C1 segment of cervical spinal cord (tissue), 14 donors: ENCODE measurements around the gene MAP3K4.

Source experiments
- DNase-seq, 14 donors: peaks; one replicate each; lab custom pipeline; 2025; lab: John Stamatoyannopoulos, UW

MAP3K4 gene

GRCh38 chr6:161142957-161143296 lies 151.4 kb downstream of the MAP3K4 start:
- no peak for DNase-seq

- DNase-seq, result no peak
Observed at GRCh38 chr6:161143663-161144430, 152.3 kb downstream of the MAP3K4 start.

GRCh38 chr6:161150136-161150535 lies 158.6 kb downstream of the MAP3K4 start:
- no peak for DNase-seq

- DNase-seq, result no peak
Observed at GRCh38 chr6:161150566-161150965, 159.0 kb downstream of the MAP3K4 start.

GRCh38 chr6:161151059-161151645 lies 159.6 kb downstream of the MAP3K4 start:
- DNase-seq, result no peak

GRCh38 chr6:161151660-161152526 lies 160.3 kb downstream of the MAP3K4 start:
- DNase-seq, result no peak

- no peak for DNase-seq
Observed at GRCh38 chr6:161152527-161152862, 160.9 kb downstream of the MAP3K4 start.

GRCh38 chr6:161152907-161153662 lies 161.5 kb downstream of the MAP3K4 start:
- DNase-seq, result peak in 1 of 14 donors; percentile 18

GRCh38 chr6:161153725-161154124 lies 162.2 kb downstream of the MAP3K4 start:
- no peak for DNase-seq

GRCh38 chr6:161154796-161155335 lies 163.3 kb downstream of the MAP3K4 start:
- no peak for DNase-seq

- DNase-seq, result no peak
Observed at GRCh38 chr6:161161121-161161520, 169.6 kb downstream of the MAP3K4 start.

- no peak for DNase-seq
Observed at GRCh38 chr6:161161889-161162624, 170.5 kb downstream of the MAP3K4 start.

GRCh38 chr6:161162722-161163121 lies 171.2 kb downstream of the MAP3K4 start:
- DNase-seq, result no peak

- DNase-seq, result peak in 1 of 14 donors; percentile 29
Observed at GRCh38 chr6:161163466-161164181, 172.1 kb downstream of the MAP3K4 start.

GRCh38 chr6:161164182-161164625 lies 172.6 kb downstream of the MAP3K4 start:
- DNase-seq, result no peak

- no peak for DNase-seq
Observed at GRCh38 chr6:161166176-161166575, 174.6 kb downstream of the MAP3K4 start.

GRCh38 chr6:161166677-161167076 lies 175.1 kb downstream of the MAP3K4 start:
- no peak for DNase-seq
